Iris pigment epithelial cell (primary cell): ENCODE data around the gene CLN6.
"Not testable (repeated sequence)": the region's sequence is repeated elsewhere in the genome, so short reads cannot be mapped to it uniquely, and the experiment has no call there.

Experiments used
- DNase-seq: peaks from one replicate; pipeline ENCODE4 v3.0.0-alpha.2; 2011; ENCODE audit warnings: low read depth

The CLN6 gene

DNA sequence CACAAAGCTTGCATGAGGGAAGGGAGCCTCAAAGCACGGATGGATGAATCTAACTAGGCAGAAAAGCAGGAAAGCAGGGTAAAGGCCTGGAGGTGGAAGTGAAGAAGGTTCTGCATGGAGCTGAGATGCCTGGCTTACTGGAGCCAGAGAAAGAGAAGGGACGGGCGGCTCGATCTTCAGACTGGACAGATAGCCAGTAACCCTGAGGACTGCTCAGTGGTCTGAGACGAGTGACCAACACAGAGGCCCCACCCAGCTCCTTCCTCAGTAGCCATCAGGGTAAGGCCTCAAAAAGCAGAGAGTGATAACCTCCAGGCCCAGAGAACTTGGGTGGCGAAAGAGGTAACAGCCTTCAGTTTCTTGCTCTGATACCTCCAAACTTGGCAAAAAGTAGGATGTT lies 6.4 kb downstream of the CLN6 start:
- no peak for DNase-seq

- DNase-seq = not testable (repeated sequence)
Measured at GRCh38 chr15:68222432-68222743, 7.1 kb downstream of the CLN6 start.

DNA sequence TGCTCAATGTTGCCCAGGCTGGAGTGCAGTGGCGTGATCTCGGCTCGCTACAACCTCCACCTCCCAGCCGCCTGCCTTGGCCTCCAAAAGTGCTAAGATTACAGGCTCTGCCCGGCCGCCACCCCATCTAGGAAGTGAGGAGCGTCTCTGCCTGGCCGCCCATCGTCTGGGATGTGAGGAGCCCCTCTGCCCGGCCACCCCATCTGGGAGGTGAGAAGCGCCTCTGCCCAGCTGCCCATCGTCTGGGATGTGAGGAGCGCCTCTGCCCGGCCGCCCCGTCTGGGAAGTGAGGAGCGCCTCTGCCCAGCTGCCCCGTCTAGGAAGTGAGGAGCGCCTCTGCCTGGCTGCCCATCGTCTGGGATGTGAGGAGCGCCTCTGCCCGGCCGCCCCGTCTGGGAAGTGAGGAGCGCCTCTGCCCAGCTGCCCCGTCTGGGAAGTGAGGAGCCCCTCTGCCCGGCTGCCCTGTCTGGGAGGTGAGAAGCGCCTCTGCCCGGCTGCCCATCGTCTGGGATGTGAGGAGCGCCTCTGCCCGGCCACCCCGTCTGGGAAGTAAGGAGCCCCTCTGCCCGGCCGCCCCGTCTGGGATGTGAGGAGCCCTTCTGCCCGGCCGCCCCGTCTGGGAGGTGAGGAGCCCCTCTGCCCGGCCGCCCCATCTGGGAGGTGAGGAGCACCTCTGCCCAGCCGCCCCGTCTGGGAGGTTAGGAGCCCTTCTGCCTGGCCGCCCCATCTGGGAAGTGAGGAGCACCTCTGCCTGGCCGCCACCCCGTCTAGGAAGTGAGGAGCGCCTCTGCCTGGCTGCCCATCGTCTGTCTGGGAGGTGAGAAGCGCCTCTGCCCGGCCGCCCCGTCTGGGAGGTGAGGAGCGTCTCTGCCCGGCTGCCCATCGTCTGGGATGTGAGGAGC lies 7.7 kb downstream of the CLN6 start:
- DNase-seq = not testable (repeated sequence)

DNA sequence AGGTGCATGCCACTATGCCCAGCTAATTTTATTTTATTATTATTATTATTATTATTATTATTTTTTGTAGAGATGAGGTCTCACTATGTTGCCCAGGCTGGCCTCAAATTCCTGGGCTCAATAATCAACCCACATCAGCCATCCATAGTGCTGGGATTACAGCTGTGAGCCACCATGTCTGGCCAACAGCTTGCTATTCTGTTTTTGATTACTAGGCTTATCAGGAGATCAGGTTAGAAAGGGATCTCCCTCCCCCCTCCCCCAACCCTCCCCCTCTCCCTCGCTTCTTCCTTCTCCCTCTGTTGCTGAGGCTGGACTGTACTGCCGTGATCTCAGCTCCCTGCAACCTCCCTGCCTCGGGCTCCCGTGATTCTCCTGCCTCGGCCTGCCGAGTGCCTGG lies 8.6 kb downstream of the CLN6 start:
- no peak for DNase-seq

GRCh38 chr15:68220489-68220888 lies 9.0 kb downstream of the CLN6 start:
- no peak for DNase-seq

DNA sequence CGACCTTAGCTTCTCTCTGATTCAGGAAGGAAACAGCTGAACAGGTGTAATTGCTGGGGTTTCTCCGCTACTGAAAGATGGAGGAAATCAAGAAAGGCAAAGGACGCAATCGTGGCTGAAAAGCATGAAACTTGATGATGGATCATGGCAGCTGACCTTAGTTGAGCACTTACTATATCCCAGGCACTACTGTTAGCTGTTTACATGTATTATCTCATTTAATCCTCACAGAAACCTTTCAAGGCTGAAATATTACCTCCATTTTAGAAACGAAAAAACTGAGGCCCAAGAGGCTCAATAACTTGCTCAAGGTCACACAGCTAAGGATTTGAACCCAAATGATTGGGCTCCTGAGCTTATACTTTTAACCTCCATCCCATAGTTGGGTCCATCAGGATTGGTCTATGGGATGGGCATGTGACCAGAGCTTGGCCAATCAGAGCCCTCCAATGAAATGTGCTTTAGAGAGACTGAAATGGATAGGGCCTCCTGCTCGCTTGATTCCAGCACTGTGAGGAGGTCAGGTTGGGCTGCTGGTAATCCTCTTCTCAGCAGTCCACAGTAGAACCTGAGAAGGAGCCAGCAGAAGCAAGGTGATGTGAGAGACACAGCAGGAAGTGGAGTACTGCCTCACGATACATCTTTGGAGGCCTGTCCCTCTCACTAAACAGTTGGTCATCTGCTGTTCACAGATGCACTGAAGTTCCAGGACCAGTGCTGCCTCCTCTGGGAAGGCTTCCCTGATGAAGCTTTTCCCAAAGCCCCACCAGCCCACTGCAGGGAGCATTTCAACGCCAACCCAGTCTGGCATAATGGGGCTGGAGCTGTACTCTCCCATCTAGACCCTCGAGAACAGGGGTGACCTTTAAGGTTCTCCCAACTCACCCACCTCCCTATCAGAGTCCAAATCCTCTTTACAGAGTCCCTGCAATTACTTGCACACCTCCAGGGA lies 10.4 kb downstream of the CLN6 start:
- no peak for DNase-seq

DNA sequence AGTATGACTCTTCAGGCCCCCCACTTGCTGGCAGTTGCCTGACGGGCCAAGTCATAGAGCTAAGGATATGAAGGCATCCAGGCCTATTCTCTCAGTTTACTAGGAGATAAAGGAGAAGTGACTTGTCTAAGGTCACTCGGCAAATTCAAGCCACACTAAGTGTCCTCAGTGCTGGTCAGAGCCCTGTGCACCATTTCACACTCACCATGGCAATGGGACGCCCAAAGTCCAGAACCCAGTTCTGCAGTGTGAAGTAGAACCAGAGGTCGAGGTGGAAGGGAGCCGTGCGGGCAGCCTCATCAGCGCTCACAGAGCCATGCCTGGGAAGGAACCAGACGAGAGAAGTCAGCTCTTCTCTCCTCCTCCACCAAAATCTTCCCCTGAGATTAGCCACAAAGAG lies 11.2 kb downstream of the CLN6 start:
- no peak for DNase-seq

DNA sequence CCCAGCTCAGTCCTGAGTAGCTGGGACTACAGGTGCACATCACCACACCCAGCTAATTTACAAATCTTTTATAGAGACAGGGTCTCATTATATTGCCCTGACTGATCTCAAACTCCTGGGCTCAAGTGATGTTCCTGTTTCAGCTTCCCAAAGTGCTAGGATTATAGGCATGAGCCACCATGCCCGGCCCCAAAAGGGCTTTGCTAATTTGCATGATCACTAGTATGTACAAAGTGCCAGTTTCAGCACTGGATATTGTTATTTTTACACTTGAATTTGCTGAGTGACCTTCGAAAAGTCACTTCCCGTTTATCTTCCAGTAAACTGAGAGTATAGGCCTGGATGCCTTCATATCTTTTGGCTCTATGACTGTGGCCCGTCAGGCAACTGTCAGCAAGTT lies 12.2 kb downstream of the CLN6 start:
- no peak for DNase-seq

GRCh38 chr15:68214838-68215254 lies 14.7 kb downstream of the CLN6 start:
- no peak for DNase-seq

GRCh38 chr15:68213991-68214837 lies 15.3 kb downstream of the CLN6 start:
- no peak for DNase-seq

DNA sequence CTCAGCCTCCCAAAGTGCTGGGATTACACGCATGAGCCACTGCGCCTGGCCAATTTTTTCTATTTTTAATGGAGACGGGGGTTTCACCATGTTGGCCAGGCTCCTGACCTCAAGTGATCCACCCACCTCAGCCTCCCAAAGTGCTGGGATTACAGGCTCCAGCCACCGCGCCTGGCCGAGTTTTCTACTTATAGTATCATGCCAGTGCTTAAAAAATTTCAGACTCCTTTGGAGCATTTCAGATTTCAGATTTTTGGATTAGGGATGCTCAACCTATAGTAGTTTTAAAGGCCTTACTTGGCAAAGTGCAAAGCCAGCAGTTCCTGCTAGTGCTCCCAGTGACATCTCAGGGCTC lies 16.1 kb downstream of the CLN6 start:
- DNase-seq = not testable (repeated sequence)

DNA sequence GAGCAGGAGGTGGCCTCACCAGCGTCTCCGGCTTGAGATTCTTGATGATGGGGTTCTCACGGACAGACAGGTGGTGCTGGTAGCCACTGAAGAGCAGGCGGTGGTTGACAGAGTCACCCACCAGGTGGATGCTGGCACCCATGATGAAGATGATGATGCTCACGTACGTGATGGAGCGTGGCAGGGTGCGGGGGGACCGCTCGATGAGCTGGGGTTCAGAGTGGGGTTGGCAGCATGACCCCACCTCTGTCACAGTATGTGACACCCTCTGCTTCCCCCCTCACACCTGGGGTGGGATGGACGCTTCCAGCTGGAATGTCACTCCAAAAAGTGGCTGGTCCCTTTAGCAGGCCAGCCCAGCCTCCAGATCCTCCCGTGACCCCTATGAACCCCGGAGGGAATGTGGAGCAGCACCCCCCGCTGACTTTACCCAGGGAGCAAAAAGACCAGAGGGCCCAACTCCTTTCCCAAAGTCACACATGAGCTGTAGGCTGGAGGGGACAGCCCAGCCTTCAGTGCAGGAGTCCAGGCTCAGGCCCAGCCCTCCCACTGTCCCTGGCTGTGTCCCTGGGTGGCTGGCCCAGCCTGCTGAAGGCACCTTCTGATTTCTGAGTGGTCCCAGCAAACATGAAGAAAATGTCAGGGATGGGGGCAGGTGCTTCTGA lies 17.7 kb downstream of the CLN6 start:
- DNase-seq = no peak

- DNase-seq = peak; percentile 44
Measured at GRCh38 chr15:68210821-68211655, 18.5 kb downstream of the CLN6 start.

- no peak for DNase-seq
Measured at GRCh38 chr15:68210409-68210756, 19.1 kb downstream of the CLN6 start.

- no peak for DNase-seq
Measured at GRCh38 chr15:68209735-68210408, 19.7 kb downstream of the CLN6 start.

GRCh38 chr15:68209272-68209671 lies 20.3 kb downstream of the CLN6 start:
- no peak for DNase-seq

- DNase-seq = no peak
Measured at GRCh38 chr15:68208636-68209240, 20.8 kb downstream of the CLN6 start.

- no peak for DNase-seq
Measured at GRCh38 chr15:68208136-68208535, 21.4 kb downstream of the CLN6 start.

GRCh38 chr15:68207176-68207935 lies 22.2 kb downstream of the CLN6 start:
- DNase-seq = no peak
